OCI-LY1 (cell line): ENCODE measurements around the gene GCM1.

Source experiments
- CTCF ChIP-seq: fragments of 200-600 bp; sonication (generic), shearing (Covaris generic); IDR thresholded peaks from 2 replicates; pipeline ENCODE4 v1.5.1; 2017; ENCODE audit warnings: mild to moderate bottlenecking, antibody characterized with exemption, low read length, moderate library complexity, mixed read lengths
- EZH2 ChIP-seq: fragments of 200-600 bp; sonication (generic), shearing (Covaris generic); IDR thresholded peaks from 2 replicates; pipeline ENCODE4 v1.8.0; 2017; ENCODE audit warnings: borderline replicate concordance, mixed run types, mild to moderate bottlenecking, antibody characterized with exemption, low read length, moderate library complexity, mixed read lengths

- TF ChIP-seq CTCF (no peak), EZH2 (no peak)
These were observed 35.8 kb downstream of the GCM1 start for GRCh38 chr6:53112871-53113270.
